Panc1 (cell line): ENCODE data around the gene NKX2-4. TPM values are rescaled to one million over a fixed set of nuclear protein-coding genes. Genes with fewer than 3 reads are reported as not detected.

Experiments used
- ATAC-seq: fragments of 200-7000 bp; cut with Tn5 transposase; 2 replicates; pipeline ENCODE4 v1.9.1; 2020; ENCODE audit warnings: mild to moderate bottlenecking, moderate library complexity
- BruUV-seq: library from RNA; stranded (reverse); fragments of 400-500 nt; replicated peaks from 2 replicates; lab custom pipeline; 2021; lab: Mats Ljungman, UMichigan
- CTCF ChIA-PET: fragments of 300-600 bp; sonication (Branson Sonifier 250); formaldehyde crosslinking; loops from one replicate; lab custom pipeline; 2022; ENCODE audit warnings: antibody characterized with exemption; lab: Charles Lee
- POLR2A ChIA-PET: fragments of 300-600 bp; sonication (Branson Sonifier 250); formaldehyde crosslinking; loops from one replicate; lab custom pipeline; 2022; ENCODE audit warnings: antibody characterized with exemption; lab: Charles Lee
- DNase-seq: peaks from one replicate; pipeline ENCODE4 v3.0.0-alpha.2; 2010; ENCODE audit warnings: low read depth, low spot score
- H3K27ac ChIP-seq: 2 replicates; pipeline ENCODE4 v1.5.1; 2011; ENCODE audit warnings: mild to moderate bottlenecking, low read length, inconsistent platforms
- H3K27me3 ChIP-seq: fragments of 200-500 bp; sonication (Bioruptor generic); 2 replicates; pipeline ENCODE4 v1.6.0; 2014; ENCODE audit warnings: low read length, inconsistent platforms; ENCODE audit not compliant: control insufficient read depth, insufficient read depth
- H3K36me3 ChIP-seq: fragments of 200-500 bp; sonication (Bioruptor generic); 2 replicates; pipeline ENCODE4 v1.5.1; 2014; ENCODE audit warnings: inconsistent platforms, mild to moderate bottlenecking, low read length, moderate library complexity; ENCODE audit not compliant: control insufficient read depth, insufficient read depth
- H3K4me1 ChIP-seq: 2 replicates; pipeline ENCODE4 v1.5.1; 2011; ENCODE audit warnings: inconsistent platforms, mild to moderate bottlenecking, low read length, moderate library complexity; ENCODE audit not compliant: control insufficient read depth, insufficient read depth
- H3K4me3 ChIP-seq, 2 experiments: 2 replicates each; pipeline ENCODE4 v1.5.1; 2011 to 2012; ENCODE audit warnings: low read depth in 2 of 2, low read length in 2 of 2, mild to moderate bottlenecking in 2 of 2, inconsistent platforms in 1 of 2, moderate library complexity in 1 of 2
- H3K9me3 ChIP-seq: fragments of 200-500 bp; sonication (Bioruptor generic); 2 replicates; pipeline ENCODE4 v1.5.1; 2014; ENCODE audit warnings: low read depth, mild to moderate bottlenecking, inconsistent platforms, low read length, moderate library complexity; ENCODE audit not compliant: control insufficient read depth, insufficient read depth
- CTCF ChIP-seq: fragments of 450-650 bp; IDR thresholded peaks from 2 replicates; pipeline ENCODE4 v1.5.1; 2017; ENCODE audit warnings: mild to moderate bottlenecking
- POLR2AphosphoS5 ChIP-seq: IDR thresholded peaks from 2 replicates; pipeline ENCODE4 v1.6.1; 2012; ENCODE audit warnings: mild to moderate bottlenecking, low read depth, low read length, moderate library complexity
- REST ChIP-seq, 2 experiments: IDR thresholded peaks; 2 replicates each; pipeline ENCODE4 v1.6.1; 2011 to 2012; ENCODE audit warnings: low read depth in 2 of 2, control low read depth in 1 of 2, low read length in 1 of 2, mild to moderate bottlenecking in 1 of 2, moderate library complexity in 1 of 2; ENCODE audit not compliant: insufficient read depth in 1 of 2
- SIN3A ChIP-seq: IDR thresholded peaks from 2 replicates; pipeline ENCODE4 v1.6.1; 2012; ENCODE audit warnings: low read depth, mild to moderate bottlenecking, low read length, moderate library complexity, borderline replicate concordance; ENCODE audit not compliant: insufficient read depth
- TCF7L2 ChIP-seq: IDR thresholded peaks from 2 replicates; pipeline ENCODE4 v1.6.1; 2011; ENCODE audit warnings: mild to moderate bottlenecking, low read depth, low read length, inconsistent platforms
- in situ Hi-C: cut with HindIII; loops from 2 replicates; pipeline ENCODE4 v1.10.0; 2016; ENCODE audit warnings: low sequenced_read_pairs, low pct_unique_long_range_greater_than_20kb
- intact Hi-C: fragments of 100-400 bp; cut with micrococcal nuclease; formaldehyde crosslinking; loops from one replicate; pipeline ENCODE4 v1.10.0; 2022; ENCODE audit not compliant: unreplicated experiment
- total RNA-seq: library from RNA; stranded (reverse); gene quantifications from one replicate; pipeline ENCODE4 v1.2.1, GENCODE V29; 2021; ENCODE audit not compliant: unreplicated experiment

NKX2-4 gene
- total RNA-seq, 1 experiment from 2014 or later: not detected

GRCh38 chr20:21388566-21388965 lies 8.8 kb downstream of the NKX2-4 start:
- H3K4me1 ChIP-seq: no peaks in the 10 kb centered on the region
- H3K27me3 ChIP-seq: no peaks in the 10 kb centered on the region
- CTCF ChIA-PET: no interaction called here
- DNase-seq (no peak), ATAC-seq (no peak)
- no peaks in the 10 kb centered on the region for H3K9me3 ChIP-seq
- no peak overlapping the region for H3K4me3 ChIP-seq
- H3K27ac ChIP-seq: no peak overlapping the region
- intact Hi-C loops (no loop called here), in situ Hi-C loops (no loop called here)
- POLR2A ChIA-PET: no interaction called here
- TF ChIP-seq TCF7L2: no peak
- no peak for TF ChIP-seq CTCF
- no peak for TF ChIP-seq POLR2AphosphoS5
- no peak for TF ChIP-seq SIN3A
- TF ChIP-seq REST (IDR thresholded peaks at IDR 0.05; ENCODE audit: insufficient read depth in 1 of 2, low read depth in 2 of 2, low read length in 1 of 2): no peak
- BruUV-seq: no TSS peak
- peaks cover 17% of the 10 kb centered on the region for H3K36me3 ChIP-seq

- H3K36me3 ChIP-seq: peaks cover 26% of the 10 kb centered on the region
- no peak for DNase-seq
- in situ Hi-C loops: no loop called here
- intact Hi-C loops: no loop called here
- no peaks in the 10 kb centered on the region for H3K27me3 ChIP-seq
- H3K4me1 ChIP-seq: no peaks in the 10 kb centered on the region
- CTCF ChIA-PET: no interaction called here
- no peak overlapping the region for H3K27ac ChIP-seq
- POLR2A ChIA-PET: no interaction called here
- TF ChIP-seq TCF7L2 (no peak), REST (IDR thresholded peaks at IDR 0.05; ENCODE audit: insufficient read depth in 1 of 2, low read depth in 2 of 2, low read length in 1 of 2) (no peak), POLR2AphosphoS5 (no peak), SIN3A (no peak), CTCF (no peak)
- no peak for ATAC-seq
- no TSS peak for BruUV-seq
- no peaks in the 10 kb centered on the region for H3K9me3 ChIP-seq
- H3K4me3 ChIP-seq: no peak overlapping the region
Measured at GRCh38 chr20:21387528-21387927, 9.8 kb downstream of the NKX2-4 start.
